Right lobe of liver (tissue), 6 donors: ENCODE measurements around the gene PRKCZ. TPM values are rescaled to one million over a fixed set of nuclear protein-coding genes. Genes with fewer than 3 reads are reported as not detected.
A peak's percentile ranks its signal among the peaks of the same experiment; 100 is the strongest.

Experiments
- ATAC-seq, 4 donors: fragments of 200-7000 bp; cut with Tn5 transposase; one replicate each; pipeline ENCODE4 v1.9.1; 2020; ENCODE audit warnings: mild to moderate bottlenecking in 4 of 4, moderate library complexity in 4 of 4
- DNase-seq, 3 donors: peaks; one replicate each; pipeline ENCODE4 v3.0.0-alpha.2; 2020
- H3K27ac ChIP-seq, 3 donors: fragments of 200-600 bp; one replicate each; pipeline ENCODE4 v1.8.0; 2022
- H3K27me3 ChIP-seq, 2 donors: fragments of 200-600 bp; one replicate each; pipeline ENCODE4 v1.8.0; 2022
- H3K36me3 ChIP-seq, 4 donors: fragments of 200-600 bp; sonication (generic) in 1 of 4; one replicate each; pipeline versions ENCODE4 v1.5.1 to v1.8.0; 2017 to 2022; ENCODE audit warnings: control low read depth in 1 of 4
- H3K4me1 ChIP-seq, 4 donors: fragments of 200-600 bp; sonication (generic) in 1 of 4; one replicate each; pipeline versions ENCODE4 v1.5.1 to v1.8.0; 2017 to 2022; ENCODE audit warnings: control low read depth in 1 of 4
- H3K4me3 ChIP-seq, 3 donors: fragments of 200-600 bp; one replicate each; pipeline ENCODE4 v1.8.0; 2022
- H3K9me3 ChIP-seq, 4 donors: fragments of 200-600 bp; sonication (generic) in 1 of 4; one replicate each; pipeline versions ENCODE4 v1.5.1 to v1.8.0; 2017 to 2022; ENCODE audit warnings: control low read depth in 1 of 4
- CTCF ChIP-seq, 4 donors: fragments of 200-600 bp in 3 of 4; fragments of 450-650 bp in 1 of 4; IDR thresholded peaks; one replicate each; pipeline versions ENCODE4 v1.5.1 to v1.8.0; 2016 to 2022; ENCODE audit warnings: antibody characterized with exemption in 4 of 4, mild to moderate bottlenecking in 2 of 4
- POLR2A ChIP-seq: fragments of 450-650 bp; IDR thresholded peaks from one replicate; pipeline ENCODE4 v1.6.1; 2017; ENCODE audit warnings: antibody characterized with exemption, mild to moderate bottlenecking
- WGBS: methylation state at CpG from one replicate; pipeline ENCODE4 v1.1.6; 2018; ENCODE audit warnings: low coverage, low lambda C conversion rate; ENCODE audit not compliant: insufficient coverage; ENCODE audit errors: missing lambda C conversion rate; 5-methylcytosine and 5-hydroxymethylcytosine counted together
- intact Hi-C, 2 donors: fragments of 100-400 bp; cut with DNase I; formaldehyde crosslinking; loops; one replicate each; pipeline versions ENCODE4 v1.11.2 to v1.14.1; 2022
- total RNA-seq, 6 experiments: library from RNA; depleted of rRNA in 2 of 6; stranded (reverse); fragments of >200 nt in 2 of 6; fragmentation: NEBNext Ultra II Directional in 3 of 6; extraction: Animal tissue kit (Norgen Biotek cat#: 25700) in 3 of 6; gene quantifications; one replicate each; pipeline versions ENCODE4 v1.1.0 to v1.2.4, GENCODE V29; 2016 to 2023
- donor health status: DM: no; HTN: yes; CAD: no.
- donor health status: DM: no; HTN: no; CAD: no.
- donor health status: DM: no; HTN: no; CAD: no.
- donor health status: DM: no; HTN: yes; CAD: no.
- donor health status: DM: no; HTN: yes; CAD: no.

The PRKCZ gene
- total RNA-seq, 6 experiments from 2014 or later: 10.3 to 20.1 (median 15.8) TPM

DNA sequence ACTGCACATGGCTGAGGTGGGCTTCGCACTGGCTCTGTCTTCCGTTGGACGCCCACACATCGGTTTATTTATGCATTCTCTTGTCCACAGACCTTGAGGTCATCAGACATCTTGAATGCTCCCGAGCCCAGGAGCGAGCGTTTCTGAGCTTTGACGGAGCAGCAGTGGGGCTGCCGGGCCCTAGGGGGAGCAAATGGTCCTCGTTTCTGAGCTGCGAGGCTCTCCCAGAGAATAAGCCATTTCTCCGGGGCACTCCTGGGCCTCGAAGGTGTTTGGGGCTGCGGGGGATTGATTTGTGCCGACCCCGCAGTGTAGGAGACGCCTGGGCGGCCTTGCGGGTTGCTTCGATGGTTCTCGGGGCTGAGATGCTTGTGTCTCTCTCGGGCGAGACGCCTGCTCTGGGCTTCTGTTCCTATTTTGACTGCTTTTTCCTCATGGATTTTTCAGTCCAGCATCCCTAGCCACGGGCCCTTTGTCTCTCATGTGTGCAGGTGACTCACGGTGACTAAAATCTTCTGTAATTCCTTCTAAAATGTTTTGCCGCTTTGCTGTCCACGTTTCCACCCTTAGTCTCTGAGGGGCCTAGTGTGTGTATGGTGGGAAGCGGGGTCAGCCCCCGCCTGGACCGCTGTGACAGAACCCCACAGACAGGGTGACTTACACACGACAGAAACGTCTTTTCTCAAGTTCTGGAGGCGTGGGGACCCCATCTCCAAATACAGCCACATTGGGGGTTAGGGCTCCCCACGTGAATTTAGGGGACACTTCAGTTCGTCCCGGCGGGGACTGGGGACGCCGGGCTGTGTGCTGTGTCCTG, 82.2 kb downstream of the PRKCZ start:
- Histone ChIP-seq H3K27me3 (no peaks in the 10 kb centered on the region), H3K4me3 (peak overlapping the region in 2 of 3 donors; percentile 14 to 17), H3K36me3 (no peaks in the 10 kb centered on the region), H3K27ac (peak overlapping the region; percentile 49 to 63 (median 60)), H3K4me1 (peaks cover 0 to 11% (median 0%) of the 10 kb centered on the region in 4 donors), H3K9me3 (no peaks in the 10 kb centered on the region)
- WGBS: 61% methylated on average over 25 of the region's 40 CpGs
- intact Hi-C loops: no loop called here
- no peak for TF ChIP-seq POLR2A
- peak in 3 of 4 donors; percentile 14 to 25 (median 21) for TF ChIP-seq CTCF (IDR thresholded peaks at IDR 0.05)
- DNase-seq: peak in 1 of 3 donors; percentile 59
- ATAC-seq: no peak

- Histone ChIP-seq H3K4me3 (peak overlapping the region in 2 of 3 donors; percentile 14 to 17), H3K9me3 (no peaks in the 10 kb centered on the region), H3K27ac (peak overlapping the region; percentile 61 to 73 (median 67)), H3K27me3 (no peaks in the 10 kb centered on the region), H3K4me1 (peaks cover 0 to 11% (median 0%) of the 10 kb centered on the region in 4 donors), H3K36me3 (no peaks in the 10 kb centered on the region)
- TF ChIP-seq POLR2A: peak; percentile 44
- TF ChIP-seq CTCF (IDR thresholded peaks at IDR 0.05): no peak
- 40% methylated on average over 34 of the region's 63 CpGs for WGBS
- peak; percentile 87 to 93 (median 89) for ATAC-seq
- peak; percentile 91 to 95 (median 95) for DNase-seq
- intact Hi-C loops: no loop called here
Measured at GRCh38 chr1:2133039-2133878, 83.0 kb downstream of the PRKCZ start.

GRCh38 chr1:2133879-2134215, 83.6 kb downstream of the PRKCZ start:
- H3K4me1 ChIP-seq: peaks cover 0 to 11% (median 0%) of the 10 kb centered on the region in 4 donors
- 100% methylated on average over 1 of the region's 17 CpGs for WGBS
- H3K27ac ChIP-seq: peak overlapping the region; percentile 61 to 73 (median 67)
- no peaks in the 10 kb centered on the region for H3K36me3 ChIP-seq
- no peak overlapping the region for H3K4me3 ChIP-seq
- ATAC-seq: no peak
- DNase-seq: peak in 1 of 3 donors; percentile 62
- no peaks in the 10 kb centered on the region for H3K27me3 ChIP-seq
- intact Hi-C loops: no loop called here
- no peak for TF ChIP-seq POLR2A
- TF ChIP-seq CTCF (IDR thresholded peaks at IDR 0.05): no peak
- no peaks in the 10 kb centered on the region for H3K9me3 ChIP-seq

GRCh38 chr1:2134266-2134620, 84.0 kb downstream of the PRKCZ start:
- intact Hi-C loops: no loop called here
- Histone ChIP-seq H3K4me1 (peaks cover 0 to 11% (median 0%) of the 10 kb centered on the region in 4 donors), H3K27ac (no peak overlapping the region), H3K27me3 (no peaks in the 10 kb centered on the region), H3K36me3 (no peaks in the 10 kb centered on the region), H3K9me3 (no peaks in the 10 kb centered on the region), H3K4me3 (no peak overlapping the region)
- DNase-seq (no peak), ATAC-seq (no peak)
- WGBS: 90% methylated on average over 9 of the region's 9 CpGs
- TF ChIP-seq POLR2A (no peak), CTCF (IDR thresholded peaks at IDR 0.05) (no peak)
